HepG2 (cell line): ENCODE measurements around the gene SRSF2. TPM values are rescaled to one million over a fixed set of nuclear protein-coding genes. Genes with fewer than 3 reads are reported as not detected.

ENCODE experiments used
- ARID3A ChIP-seq: IDR thresholded peaks from 2 replicates; pipeline ENCODE4 v1.6.1; 2012; ENCODE audit warnings: low read depth, low read length, improper control_type of control experiment
- E2F2 ChIP-seq: sonication (generic); formaldehyde crosslinking; IDR thresholded peaks from 2 replicates; pipeline ENCODE4 v1.4.0; 2020; ENCODE audit warnings: missing genetic modification reagents, borderline replicate concordance
- HOXA3 ChIP-seq: sonication (generic); formaldehyde crosslinking; IDR thresholded peaks from 2 replicates; pipeline ENCODE4 v1.5.0; 2020; ENCODE audit warnings: missing genetic modification reagents
- KDM4B ChIP-seq: sonication (generic); formaldehyde crosslinking; IDR thresholded peaks from 2 replicates; pipeline ENCODE4 v1.4.0; 2020; ENCODE audit warnings: missing genetic modification reagents
- PHF5A ChIP-seq: IDR thresholded peaks from one replicate; pipeline ENCODE4 v1.6.1; 2018; ENCODE audit warnings: low read depth, missing genetic modification reagents; ENCODE audit not compliant: unreplicated experiment
- ZFY ChIP-seq: sonication (generic); formaldehyde crosslinking; IDR thresholded peaks from 2 replicates; pipeline ENCODE4 v1.4.0; 2020; ENCODE audit warnings: missing genetic modification reagents
- ZNF383 ChIP-seq: sonication (generic); formaldehyde crosslinking; IDR thresholded peaks from 2 replicates; pipeline ENCODE4 v1.4.0; 2020; ENCODE audit warnings: missing genetic modification reagents, mild to moderate bottlenecking, borderline replicate concordance
- ZNF770 ChIP-seq: sonication (generic); formaldehyde crosslinking; IDR thresholded peaks from 2 replicates; pipeline ENCODE4 v1.5.0; 2020; ENCODE audit warnings: mild to moderate bottlenecking, missing genetic modification reagents
- polyA plus RNA-seq, 8 experiments: library from polyadenylated mRNA; depleted of rRNA in 3 of 8; stranded (reverse) in 7 of 8; unstranded in 1 of 8; fragments of >200 nt; fragmentation: Illumina TruSeq in 4 of 8; extraction: Trizol in 4 of 8; gene quantifications; 2 replicates each; pipeline versions ENCODE4 v1.2.1 to v1.2.3, GENCODE V29; 2011 to 2016; ENCODE audit warnings: low read depth in 4 of 8, missing spikeins in 1 of 8, mixed read lengths in 1 of 8; ENCODE audit not compliant: insufficient read depth in 1 of 8
- total RNA-seq, 5 experiments: library from RNA; depleted of rRNA; stranded (reverse); fragments of >200 nt; fragmentation: Illumina TruSeq; extraction: Trizol; gene quantifications; 2 replicates each; pipeline ENCODE4 v1.2.3, GENCODE V29; 2016; ENCODE audit warnings: low read depth in 1 of 5
- TF ChIP-seq, protein P1 (sequence below): sonication (generic); formaldehyde crosslinking; IDR thresholded peaks from one replicate; pipeline ENCODE4 v1.5.1; 2020; ENCODE audit warnings: mild to moderate bottlenecking, missing genetic modification reagents; ENCODE audit errors: not compliant biosample characterization
- TF ChIP-seq, protein P2 (sequence below), 2 experiments: sonication (generic) in 1 of 2; formaldehyde crosslinking in 1 of 2; IDR thresholded peaks; 2 replicates each; pipeline versions ENCODE4 v1.4.0 to v1.6.1; 2018 to 2020; ENCODE audit warnings: missing genetic modification reagents in 2 of 2, borderline replicate concordance in 1 of 2, low read depth in 1 of 2, mild to moderate bottlenecking in 1 of 2, missing biosample characterization in 1 of 2

SRSF2 gene
- total and polyA plus RNA-seq, 2 of the 13 experiments (the other 11 are each of a cell fraction or from before 2014, with no cell fraction given) = 306 to 319 TPM

DNA sequence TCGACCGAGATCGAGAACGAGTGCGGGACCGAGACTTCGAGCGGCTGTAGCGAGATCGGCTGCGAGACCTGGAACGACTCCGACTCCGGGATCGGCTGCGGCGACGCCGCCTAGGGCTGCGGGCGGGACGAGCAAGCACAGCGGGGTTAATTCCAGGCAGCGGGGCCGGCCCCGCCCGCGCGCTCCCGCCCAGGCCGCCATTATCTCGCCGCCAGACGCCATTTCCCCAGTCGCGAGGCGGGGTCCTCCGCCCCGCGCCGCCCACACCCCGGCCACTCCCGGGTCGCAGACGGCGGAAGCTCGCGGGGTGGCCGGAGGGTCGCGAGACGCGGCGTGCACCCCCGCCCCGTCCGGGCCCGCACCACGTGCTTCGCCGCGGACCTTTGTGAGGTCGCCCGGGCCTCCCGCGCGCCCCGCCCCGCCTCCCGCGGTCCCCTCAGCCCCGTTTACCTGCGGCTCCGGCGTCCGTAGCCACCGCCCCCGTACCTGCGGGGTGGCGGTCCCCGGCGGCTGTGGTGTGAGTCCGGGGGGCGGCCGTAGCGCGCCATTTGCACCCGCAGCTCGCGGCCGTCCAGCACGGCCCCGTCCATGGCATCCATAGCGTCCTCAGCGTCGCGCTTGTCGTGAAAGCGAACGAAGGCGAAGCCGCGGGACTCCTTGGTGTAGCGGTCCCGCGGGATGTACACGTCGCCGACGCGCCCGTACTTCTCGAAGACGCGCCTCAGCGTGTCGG lies 616 bp downstream of the SRSF2 start (continued):
- TF ChIP-seq, protein P1, sequence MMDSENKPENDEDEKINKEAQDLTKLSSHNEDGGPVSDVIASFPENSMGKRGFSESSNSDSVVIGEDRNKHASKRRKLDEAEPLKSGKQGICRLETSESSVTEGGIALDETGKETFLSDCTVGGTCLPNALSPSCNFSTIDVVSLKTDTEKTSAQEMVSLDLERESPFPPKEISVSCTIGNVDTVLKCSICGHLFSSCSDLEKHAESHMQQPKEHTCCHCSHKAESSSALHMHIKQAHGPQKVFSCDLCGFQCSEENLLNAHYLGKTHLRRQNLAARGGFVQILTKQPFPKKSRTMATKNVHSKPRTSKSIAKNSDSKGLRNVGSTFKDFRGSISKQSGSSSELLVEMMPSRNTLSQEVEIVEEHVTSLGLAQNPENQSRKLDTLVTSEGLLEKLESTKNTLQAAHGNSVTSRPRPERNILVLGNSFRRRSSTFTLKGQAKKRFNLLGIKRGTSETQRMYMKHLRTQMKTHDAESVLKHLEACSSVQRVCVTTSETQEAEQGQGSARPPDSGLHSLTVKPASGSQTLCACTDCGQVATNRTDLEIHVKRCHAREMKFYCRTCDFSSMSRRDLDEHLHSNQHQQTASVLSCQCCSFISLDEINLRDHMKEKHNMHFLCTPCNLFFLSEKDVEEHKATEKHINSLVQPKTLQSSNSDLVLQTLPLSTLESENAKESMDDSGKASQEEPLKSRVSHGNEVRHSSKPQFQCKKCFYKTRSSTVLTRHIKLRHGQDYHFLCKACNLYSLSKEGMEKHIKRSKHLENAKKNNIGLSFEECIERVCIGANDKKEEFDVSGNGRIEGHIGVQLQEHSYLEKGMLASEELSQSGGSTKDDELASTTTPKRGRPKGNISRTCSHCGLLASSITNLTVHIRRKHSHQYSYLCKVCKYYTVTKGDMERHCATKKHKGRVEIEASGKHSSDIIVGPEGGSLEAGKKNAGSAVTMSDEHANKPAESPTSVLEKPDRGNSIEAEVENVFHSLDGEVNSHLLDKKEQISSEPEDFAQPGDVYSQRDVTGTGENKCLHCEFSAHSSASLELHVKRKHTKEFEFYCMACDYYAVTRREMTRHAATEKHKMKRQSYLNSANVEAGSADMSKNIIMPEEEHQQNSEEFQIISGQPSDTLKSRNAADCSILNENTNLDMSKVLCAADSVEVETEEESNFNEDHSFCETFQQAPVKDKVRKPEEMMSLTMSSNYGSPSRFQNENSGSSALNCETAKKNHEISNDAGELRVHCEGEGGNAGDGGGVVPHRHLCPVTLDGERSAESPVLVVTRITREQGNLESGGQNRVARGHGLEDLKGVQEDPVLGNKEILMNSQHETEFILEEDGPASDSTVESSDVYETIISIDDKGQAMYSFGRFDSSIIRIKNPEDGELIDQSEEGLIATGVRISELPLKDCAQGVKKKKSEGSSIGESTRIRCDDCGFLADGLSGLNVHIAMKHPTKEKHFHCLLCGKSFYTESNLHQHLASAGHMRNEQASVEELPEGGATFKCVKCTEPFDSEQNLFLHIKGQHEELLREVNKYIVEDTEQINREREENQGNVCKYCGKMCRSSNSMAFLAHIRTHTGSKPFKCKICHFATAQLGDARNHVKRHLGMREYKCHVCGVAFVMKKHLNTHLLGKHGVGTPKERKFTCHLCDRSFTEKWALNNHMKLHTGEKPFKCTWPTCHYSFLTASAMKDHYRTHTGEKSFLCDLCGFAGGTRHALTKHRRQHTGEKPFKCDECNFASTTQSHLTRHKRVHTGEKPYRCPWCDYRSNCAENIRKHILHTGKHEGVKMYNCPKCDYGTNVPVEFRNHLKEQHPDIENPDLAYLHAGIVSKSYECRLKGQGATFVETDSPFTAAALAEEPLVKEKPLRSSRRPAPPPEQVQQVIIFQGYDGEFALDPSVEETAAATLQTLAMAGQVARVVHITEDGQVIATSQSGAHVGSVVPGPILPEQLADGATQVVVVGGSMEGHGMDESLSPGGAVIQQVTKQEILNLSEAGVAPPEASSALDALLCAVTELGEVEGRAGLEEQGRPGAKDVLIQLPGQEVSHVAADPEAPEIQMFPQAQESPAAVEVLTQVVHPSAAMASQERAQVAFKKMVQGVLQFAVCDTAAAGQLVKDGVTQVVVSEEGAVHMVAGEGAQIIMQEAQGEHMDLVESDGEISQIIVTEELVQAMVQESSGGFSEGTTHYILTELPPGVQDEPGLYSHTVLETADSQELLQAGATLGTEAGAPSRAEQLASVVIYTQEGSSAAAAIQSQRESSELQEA (CRISPR knock-in tag) = no peak
- TF ChIP-seq ZNF383 (CRISPR knock-in tag) = no peak
- TF ChIP-seq PHF5A (CRISPR knock-in tag) = no peak
- TF ChIP-seq E2F2 (CRISPR knock-in tag) = peak; percentile 9; the same call in 1 of the 2 replicates
- TF ChIP-seq ZNF770 (CRISPR knock-in tag) = no peak
- peak; percentile 96 for TF ChIP-seq HOXA3 (CRISPR knock-in tag)
- TF ChIP-seq ZFY (CRISPR knock-in tag) = no peak
- TF ChIP-seq, protein P2, sequence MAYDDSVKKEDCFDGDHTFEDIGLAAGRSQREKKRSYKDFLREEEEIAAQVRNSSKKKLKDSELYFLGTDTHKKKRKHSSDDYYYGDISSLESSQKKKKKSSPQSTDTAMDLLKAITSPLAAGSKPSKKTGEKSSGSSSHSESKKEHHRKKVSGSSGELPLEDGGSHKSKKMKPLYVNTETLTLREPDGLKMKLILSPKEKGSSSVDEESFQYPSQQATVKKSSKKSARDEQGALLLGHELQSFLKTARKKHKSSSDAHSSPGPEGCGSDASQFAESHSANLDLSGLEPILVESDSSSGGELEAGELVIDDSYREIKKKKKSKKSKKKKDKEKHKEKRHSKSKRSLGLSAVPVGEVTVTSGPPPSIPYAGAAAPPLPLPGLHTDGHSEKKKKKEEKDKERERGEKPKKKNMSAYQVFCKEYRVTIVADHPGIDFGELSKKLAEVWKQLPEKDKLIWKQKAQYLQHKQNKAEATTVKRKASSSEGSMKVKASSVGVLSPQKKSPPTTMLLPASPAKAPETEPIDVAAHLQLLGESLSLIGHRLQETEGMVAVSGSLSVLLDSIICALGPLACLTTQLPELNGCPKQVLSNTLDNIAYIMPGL (CRISPR knock-in tag; IDR thresholded peaks at IDR 0.05; ENCODE audit: borderline replicate concordance in 1 of 2, low read depth in 1 of 2) = no peak
- 0 out of 2 replicates have a peak, but pooled peaks have one; percentile 7 for TF ChIP-seq ARID3A
- no peak for TF ChIP-seq KDM4B
